ENCODE results near the gene ATXN2.
A peak's percentile ranks its signal among the peaks of the same experiment; 100 is the strongest.

ATXN2 gene

DNA sequence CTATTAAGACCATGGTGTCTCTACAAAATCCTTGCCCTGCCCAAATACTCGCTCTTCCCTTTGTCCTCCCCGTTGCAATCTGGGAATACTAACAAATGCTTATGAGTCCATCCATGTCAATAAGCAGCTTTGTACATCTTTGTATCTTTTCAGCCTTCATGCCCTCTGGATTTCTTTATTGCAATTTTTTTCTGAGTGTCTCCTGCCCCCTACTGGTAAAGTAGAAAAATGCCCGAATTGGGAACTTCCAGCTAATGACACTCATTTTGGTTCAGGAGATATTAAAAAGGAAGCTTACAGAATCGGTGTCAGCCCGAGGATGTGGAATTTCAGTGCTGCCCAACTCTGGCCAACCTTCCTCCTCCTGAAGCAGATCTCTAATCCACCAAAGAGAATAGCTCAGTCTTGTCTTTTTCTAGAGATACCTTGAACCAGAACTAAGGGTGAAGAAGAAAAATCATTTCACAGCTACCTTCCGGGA lies 147.4 kb downstream of the ATXN2 start:
- no peak for DNase-seq (ENCODE audit: low read depth)

DNA sequence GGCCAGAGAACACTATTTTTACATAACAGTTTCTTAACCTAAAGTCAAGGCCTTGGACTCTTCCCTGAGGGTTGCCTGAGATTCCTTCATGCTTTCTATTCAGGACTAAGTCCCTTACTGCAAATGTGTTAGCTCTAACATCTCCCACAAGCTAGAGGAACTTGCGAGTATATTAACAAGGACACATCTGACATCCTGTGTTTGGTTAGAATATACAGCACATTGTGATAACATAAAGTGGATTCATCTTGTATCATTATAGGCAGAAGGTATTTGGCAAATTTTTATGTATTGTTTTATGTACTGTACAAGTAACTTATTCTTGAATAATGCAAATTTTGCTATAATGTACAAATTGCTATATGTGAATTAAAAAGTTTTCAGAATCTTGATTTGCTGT lies 147.9 kb downstream of the ATXN2 start:
- no peak for DNase-seq (ENCODE audit: low read depth)

DNA sequence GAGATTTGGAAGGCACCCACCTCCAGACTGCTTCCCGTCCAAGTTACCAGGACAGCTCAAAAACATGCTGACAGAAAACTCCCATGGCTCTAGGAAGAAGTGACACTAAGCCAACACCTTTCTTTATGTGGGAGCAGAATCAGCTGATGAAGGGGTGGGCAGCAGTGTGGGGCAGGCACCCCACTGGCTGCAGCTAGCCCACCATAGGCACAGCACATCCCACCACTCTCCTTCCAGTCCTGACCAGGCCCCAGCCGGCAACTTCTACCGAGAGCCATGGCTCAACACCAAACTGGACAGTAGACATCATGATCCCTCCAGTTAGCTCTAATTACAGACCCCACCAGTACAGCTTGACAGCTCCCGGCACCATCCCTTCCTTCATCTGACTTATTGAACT lies 148.4 kb downstream of the ATXN2 start:
- no peak for DNase-seq (ENCODE audit: low read depth)

DNA sequence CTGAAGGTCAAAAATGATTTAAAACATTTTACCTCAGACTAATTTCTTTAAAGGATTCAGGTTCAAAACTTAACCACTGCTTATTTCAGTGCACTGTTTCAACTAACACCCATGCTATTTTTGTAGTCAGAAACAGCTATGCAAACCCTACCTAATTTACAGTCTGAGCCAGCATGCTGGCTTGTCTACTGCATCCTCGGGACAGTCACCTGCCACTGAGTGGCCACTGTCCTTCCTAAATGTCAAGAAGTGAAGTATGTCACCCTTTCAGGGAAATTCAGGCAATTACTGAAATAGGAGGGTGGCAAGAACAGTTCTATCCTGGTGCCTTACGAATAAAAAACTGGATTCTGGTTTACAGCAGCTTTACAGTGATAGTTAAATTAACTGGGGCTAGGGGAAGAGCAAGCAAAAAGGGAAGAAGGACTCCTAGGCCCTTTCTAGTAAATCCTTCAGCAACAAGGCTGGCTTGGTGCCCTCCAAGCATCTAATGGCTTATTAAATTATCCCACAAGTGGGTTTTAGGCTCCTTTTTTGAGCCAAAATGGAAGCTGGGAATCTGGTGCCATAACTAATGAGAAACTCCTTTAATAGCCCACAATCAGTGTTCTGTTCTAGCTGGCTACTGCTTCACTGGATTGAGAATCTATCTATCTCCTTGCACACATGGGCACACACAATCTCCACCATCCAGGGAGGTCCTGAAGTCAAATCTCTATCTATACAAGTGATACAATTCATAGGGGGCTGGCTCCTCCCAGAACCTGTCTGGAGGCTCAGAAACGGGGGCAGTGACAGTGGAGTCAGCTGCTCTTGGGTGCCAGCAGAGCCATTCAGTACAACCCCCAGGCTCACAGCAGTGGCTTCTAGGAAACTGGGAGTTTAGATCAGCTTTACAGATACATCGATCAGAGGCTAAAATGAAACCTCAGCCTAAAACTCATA lies 150.0 kb downstream of the ATXN2 start:
- DNase-seq (ENCODE audit: low read depth), result no peak

DNA sequence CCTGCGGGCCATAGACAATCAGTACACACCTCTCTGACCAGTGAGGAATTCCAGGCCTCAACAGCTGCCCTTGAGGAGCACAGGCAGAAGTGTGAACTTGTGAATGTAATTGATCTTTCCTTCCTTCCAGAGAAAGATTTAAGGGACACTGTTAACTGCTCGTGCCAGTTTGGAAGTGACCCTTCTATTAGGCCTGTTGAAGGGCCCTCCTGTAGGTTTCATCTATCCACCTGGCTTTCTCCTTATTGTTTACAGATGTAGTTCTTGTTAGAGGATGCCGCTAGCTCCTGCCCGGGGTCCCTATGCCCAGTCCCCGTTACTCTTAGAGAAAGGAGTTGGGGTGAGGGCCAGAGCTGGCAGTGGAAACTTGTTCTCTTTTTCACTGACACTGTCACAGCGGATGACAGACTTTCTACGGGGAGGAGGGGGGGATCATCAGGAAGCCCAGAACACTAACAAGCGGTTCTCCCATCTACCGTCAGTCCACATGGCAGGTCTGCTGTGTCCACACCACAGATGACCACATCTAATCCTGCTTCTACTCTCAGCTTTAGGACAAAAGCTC lies 150.8 kb downstream of the ATXN2 start:
- DNase-seq (ENCODE audit: low read depth), result no peak

DNA sequence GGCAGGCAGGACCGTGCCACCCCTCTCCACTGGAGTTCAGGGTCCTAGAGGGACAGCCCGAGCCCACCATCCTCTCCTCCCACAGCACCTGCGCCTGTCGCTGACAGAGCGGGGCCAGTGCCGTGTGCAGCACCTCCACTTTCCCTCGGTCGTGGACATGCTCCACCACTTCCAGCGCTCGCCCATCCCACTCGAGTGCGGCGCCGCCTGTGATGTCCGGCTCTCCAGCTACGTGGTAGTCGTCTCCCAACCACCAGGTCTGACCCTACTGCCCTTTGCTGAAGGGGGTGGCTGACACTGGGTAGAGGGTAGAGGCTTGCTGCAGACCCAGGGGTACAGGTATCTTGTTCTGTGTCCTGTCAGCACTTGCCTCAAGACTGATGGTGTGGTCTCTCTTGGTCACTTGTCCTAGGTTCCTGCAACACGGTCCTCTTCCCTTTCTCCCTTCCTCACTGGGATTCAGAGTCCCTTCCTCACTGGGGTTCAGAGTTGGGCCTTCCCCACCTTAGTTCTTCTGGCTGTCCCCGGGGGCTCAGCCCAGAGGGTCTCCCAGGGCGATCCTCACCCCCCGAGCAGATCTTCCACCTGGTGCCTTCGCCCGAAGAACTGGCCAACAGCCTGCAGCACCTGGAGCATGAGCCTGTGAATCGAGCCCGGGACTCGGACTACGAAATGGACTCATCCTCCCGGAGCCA lies 151.4 kb downstream of the ATXN2 start:
- no peak for DNase-seq (ENCODE audit: low read depth)

DNA sequence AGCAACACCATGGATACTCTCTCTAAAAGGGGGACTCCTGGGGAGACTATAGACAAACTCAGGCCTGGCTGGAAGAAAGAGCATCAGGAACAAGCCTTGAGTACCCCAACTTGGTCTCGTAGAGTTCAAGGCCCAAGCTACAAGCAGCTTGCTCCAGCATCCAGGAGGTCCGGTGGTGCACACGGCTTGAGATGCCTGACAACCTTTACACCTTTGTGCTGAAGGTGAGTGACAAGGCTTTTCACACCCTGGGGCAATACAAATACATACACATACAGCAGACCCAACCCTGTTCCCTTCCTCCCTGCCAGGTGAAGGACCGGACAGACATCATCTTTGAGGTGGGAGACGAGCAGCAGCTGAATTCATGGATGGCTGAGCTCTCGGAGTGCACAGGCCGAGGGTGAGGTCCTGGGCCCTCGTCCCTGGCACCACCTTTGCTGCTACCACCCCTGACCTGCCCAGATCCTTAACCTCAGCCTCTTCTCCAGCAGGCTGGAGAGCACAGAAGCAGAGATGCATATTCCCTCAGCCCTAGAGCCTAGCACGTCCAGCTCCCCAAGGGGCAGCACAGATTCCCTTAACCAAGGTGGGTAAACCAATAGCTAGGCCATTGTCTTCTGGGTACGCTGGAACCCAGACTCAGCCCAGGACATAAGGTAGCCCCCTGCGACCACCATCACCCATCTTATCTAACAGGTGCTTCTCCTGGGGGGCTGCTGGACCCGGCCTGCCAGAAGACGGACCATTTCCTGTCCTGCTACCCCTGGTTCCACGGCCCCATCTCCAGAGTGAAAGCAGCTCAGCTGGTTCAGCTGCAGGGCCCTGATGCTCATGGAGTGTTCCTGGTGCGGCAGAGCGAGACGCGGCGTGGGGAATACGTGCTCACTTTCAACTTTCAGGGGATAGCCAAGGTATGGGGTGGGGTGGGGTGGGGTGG lies 152.2 kb downstream of the ATXN2 start:
- DNase-seq (ENCODE audit: low read depth), result no peak

DNA sequence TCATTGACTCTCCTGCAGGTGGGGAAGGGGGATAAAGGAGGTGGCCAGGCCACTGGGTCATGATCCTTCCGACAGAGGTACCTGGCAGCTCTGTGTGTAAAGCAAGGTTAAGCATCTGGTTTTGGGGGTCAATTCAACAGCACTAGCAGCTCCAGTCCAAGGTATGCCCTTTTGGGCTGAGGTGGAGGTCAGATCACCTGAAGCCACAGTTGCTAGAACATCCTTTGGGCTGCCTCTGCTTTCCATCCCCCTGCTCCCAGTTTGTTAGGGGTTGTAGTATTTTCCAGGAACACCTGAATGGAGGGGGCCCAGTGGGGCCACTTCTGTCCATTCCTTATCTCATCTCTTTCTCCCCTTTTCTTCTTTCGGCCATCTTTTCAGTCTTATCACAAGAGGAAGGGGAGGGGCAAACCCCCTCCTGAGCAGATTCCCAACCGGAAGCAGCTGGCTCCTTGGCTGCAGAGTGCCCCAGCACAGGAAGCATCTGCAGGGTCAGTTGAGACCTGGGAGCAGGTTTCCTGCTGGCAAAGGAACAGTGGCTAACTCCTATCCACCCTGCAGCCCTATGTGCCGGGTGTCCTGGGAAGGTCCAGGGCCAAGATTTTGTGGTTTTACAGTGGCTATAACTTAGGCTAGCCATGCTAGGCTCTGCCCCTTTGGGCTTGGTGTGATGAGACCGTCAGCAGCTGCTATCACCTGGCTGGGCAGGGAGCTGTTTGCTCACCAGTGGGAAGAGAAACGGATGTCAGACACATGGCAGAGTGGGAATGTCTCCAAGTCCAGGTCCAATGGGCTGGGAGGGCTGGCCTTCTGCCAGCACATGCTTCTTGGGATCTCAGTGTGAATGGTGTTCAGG lies 153.2 kb downstream of the ATXN2 start:
- DNase-seq (ENCODE audit: low read depth), result no peak

DNA sequence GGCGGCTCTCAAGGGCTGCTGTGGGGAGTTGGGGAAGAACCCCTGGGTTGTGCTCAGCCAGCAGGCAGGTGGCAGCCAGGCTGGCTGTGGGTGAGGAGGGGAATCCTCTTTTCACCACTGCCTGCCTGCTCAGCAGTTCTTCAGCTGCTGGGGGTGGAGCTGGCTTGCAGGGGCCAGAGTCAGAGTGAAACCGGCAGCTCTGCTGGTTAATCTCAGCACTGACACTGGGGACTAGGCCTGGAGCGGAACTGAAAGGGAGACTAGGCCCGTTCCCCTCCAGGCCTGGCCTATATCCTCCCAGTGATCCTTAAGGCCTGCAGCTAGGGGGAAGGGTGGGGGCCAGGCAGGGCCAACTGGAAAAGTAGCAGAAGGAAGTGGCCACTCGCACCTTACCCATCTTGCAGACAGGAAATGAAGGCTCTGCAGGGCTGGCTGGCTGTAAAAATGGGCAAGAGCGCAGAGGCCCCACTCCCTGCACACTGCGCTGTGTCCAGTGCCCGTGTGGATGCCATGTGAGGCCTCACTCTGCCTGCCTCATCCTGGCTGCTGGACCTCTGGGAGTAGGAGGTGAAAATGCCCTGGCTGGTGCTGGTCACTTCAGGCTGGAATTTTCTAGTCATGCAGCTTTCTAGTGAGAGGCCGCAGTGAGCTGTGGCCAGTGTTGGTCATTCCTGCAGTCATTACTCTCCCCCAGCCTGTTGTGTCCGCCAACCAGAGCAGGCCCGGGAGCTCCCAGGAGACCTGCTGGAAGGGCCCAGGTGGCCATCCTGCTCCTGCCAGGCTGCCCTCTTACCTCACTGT lies 154.0 kb downstream of the ATXN2 start:
- peak; percentile 71 for DNase-seq (ENCODE audit: low read depth)

DNA sequence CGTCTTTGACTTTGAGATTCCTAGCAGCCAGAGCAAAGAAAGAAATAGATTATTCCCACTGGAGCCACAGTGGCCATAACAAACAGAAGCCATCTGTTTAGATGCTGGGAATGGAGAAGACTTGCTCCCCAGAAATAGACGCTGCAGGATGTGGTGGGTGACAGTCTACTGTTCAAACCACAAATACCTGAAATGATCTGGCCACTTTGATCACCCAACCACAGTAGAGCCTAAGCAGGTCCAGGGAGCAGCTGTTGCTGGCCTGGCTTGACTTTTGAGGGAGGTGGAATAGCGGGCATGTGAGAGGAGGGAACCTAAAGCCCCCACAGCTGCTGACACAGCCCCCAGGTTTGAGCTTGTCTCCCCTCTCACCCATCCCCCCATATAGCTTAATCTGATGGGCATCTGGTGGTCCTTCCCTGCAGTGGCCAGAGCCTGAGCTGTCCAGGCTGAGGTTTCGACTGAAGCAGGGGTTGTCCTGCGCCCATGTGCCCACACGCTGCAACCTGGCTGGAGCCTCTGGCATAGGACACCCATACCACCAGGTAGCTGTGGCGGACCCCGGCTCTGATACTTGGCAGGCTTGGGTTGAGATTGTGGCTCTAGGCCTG lies 154.7 kb downstream of the ATXN2 start:
- DNase-seq (ENCODE audit: low read depth), result no peak

DNA sequence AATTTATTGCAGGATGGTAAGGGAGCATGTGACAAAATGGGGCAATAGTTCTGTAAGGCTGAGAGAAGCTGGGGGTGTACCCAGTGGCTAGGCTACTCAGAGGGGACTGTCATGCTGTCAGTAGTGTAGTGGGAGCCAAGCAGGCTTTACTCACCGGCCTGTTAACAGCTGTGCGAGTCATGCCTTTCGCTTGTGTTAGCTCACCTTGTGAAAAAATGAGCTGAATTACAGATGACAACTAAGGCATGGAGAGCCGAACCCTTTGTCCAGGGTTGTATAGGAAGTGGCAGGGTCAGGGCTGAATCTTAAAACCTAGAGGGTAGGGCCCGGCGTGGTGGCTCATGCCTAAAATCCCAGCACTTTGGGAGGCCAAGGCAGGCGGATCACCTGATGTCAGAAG lies 155.5 kb downstream of the ATXN2 start:
- peak; percentile 43 for DNase-seq (ENCODE audit: low read depth)

DNA sequence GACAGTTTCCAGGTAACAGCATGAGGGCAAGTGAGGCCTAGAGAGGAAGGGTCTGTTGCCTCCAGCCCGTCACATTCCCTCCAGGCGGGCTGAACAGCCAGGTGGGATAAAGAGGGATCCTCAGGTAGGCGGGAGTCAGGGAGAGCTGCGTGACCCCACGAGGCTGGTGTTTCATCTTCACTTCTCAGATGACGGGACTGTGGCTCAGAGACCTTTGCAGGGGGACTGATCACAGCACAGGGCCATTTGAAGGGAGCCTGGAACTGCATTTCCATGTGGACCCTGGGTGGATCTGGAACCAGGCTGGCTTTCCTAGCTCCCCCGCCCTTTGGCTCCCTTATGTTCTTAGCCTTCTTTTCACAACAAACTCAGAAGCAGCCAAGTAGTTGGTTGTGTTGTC lies 156.0 kb downstream of the ATXN2 start:
- DNase-seq (ENCODE audit: low read depth), result no peak

DNA sequence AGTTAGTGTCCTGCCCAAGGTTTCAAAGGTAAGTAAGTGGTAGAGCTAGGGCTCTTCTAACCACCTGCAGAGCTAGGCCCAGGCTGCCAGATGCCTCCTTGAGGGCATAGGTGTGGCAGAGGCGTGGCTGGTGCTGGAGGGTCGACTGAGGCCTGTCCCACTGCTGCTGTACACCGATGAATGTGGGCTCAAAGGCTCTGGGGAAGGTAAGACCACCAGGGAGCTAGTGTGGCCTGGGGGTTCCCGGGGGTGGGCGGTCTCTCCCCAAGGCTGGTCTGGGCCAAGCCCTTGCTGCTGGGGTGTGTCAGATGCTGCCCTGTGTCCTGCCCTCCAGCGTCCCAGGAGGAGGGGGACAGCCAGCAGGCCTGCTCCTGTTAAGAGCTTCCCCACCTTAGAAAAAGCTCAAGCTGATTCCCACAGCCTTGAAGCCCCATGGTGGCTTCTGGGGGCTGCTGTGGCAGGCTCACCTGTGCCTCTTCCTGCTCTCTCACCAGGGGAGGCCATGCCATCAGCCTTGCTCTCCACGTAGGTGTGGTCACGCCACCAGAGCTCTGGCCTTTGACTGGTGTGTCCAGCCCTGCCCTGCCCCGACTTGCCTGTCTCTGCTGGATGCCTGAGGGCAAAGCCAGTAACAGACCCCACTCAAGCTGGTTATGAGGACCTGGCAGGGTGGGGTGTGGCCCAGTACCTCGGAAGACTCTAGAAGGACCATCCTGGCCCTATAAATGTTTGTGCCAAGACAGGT lies 156.6 kb downstream of the ATXN2 start:
- no peak for DNase-seq (ENCODE audit: low read depth)

DNA sequence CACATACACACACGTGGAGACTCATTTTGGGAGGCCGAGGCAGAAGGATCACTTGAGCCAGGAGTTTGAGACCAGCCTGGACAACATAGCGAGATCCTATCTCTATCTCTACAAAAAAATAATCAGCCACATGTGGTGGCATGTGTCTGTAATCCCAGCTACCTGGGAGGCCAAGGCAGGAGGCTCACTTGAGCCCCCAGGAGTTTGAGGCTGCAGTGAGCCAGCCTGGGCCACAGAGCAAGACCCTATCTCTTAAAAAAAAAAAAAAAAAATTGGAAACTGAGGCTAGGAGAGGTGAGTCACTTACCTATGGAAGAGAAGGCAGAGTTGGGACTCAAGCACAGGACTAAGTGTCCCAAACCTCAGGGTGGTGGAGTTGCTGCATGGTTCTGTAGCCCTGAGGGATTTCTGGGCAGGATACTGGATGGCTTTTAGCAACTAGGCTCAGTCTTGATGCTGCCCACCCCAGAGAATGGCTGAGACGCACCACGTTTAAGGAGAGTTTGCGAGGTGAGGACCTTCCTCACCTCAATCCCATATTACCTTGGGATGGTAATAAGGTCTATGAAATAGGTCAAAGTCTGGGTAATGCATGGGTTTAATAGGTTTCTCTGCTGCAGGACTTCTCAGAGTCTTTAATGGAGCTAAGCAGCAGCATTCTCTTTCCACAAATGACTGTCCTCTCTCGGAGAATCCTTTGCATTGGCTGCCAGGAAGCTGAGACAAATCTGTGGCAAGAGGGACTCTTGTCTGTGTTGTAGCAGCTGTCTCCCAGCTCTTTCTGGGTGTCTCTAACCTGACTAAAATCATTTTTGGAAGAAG lies 157.8 kb downstream of the ATXN2 start:
- no peak for DNase-seq (ENCODE audit: low read depth)

DNA sequence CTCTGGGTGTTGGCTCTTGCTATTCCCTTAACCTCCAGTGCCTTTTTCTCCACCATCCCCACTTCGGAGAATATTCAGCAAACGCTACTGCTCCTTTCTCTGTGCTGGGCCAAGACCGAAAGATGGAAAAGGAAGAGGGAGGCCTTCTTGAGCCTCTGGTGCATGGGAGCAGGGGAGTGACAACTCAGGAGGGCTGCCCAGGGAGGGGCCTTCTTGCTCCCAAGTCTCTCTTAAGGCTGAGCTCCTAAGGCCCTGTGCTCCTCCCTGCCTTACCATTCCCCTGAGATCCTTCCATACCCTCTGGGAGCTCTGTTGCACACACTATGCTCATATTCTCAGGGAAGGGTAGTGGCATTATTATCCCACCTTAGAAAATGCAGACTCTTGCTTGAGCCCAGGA lies 158.5 kb downstream of the ATXN2 start:
- no peak for DNase-seq (ENCODE audit: low read depth)

DNA sequence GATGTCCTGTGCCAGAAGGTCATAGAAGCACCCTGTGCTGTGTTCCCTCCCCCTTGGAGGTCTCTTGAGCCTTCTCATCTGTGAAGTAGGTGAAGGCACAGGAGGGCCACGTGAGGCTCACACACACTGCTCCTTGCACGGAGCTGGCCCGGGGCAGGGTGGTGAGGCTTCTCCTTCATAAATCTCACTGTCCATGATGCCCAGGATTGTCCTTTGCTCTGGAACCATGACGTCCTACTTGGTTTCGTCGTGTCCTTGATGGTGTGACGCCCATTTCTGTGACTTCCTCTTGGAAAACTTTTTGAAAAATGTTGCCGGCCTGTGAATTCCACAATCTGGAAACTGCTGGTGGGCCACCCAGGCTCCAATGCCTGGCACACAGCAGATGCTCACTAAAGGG lies 159.0 kb downstream of the ATXN2 start:
- no peak for DNase-seq (ENCODE audit: low read depth)

DNA sequence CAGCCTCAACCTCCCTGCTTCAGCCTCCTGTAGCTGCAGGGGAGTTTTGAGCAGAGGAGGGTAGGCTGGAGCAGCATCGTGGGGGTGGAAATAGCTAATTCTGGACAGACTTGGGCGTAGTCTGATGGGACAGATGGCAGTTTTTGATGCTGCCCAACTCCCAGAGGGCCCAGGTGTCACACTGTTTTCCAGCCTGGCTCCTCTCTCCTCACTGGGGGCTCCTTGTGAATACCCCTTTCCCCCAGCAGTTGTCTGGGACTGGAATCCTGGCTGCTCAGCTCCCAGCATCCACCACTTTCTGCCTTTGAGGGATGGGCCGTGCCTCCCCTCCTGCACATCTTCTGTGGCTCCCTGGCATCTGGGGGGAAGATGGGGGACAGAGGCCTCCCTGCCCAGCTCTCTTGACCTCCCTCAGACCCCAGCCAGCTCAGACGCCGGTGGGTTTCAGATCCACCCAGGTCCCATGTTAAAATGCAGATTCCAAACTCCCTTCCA lies 159.4 kb downstream of the ATXN2 start:
- no peak for DNase-seq (ENCODE audit: low read depth)

DNA sequence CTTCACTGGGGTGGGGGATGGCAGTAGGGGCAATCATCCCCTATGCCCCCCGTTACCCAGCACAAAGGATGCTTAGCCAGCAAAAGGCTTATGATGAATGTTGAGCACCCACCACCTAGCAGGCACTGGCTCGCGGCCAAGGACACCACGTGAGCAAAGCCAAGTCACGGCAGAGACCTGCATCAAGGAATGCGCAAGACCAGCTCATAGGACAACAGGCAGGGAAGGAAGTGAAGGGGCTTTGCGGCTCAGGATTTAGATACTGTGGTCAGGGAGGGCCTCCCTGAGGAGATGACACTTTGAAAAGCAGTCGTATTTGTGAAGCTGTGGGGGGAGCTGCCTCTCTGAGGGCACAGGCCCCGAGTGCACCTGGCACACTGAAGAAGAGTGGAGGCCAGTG lies 160.6 kb downstream of the ATXN2 start:
- DNase-seq (ENCODE audit: low read depth), result peak; percentile 46

Measured in stimulated activated CD4-positive, alpha-beta T cell treated with anti-CD3 and anti-CD28 coated beads, Interleukin-2, amount 100 ng/mL, for 4 hours (primary cell).